IMR-90 (cell line): Measurements from ENCODE around the gene BEND3. TPM values are rescaled to one million over a fixed set of nuclear protein-coding genes. Genes with fewer than 3 reads are reported as not detected.

Experiments used
- ATAC-seq: fragments of 200-7000 bp; cut with Tn5 transposase; 2 replicates; pipeline ENCODE4 v1.9.1; 2020; ENCODE audit warnings: low read depth, mild to moderate bottlenecking, moderate library complexity
- BruUV-seq: library from RNA; stranded (reverse); fragments of 400-500 nt; replicated peaks from 2 replicates; lab custom pipeline; 2021; lab: Mats Ljungman, UMichigan
- CTCF ChIA-PET: fragments of 300-600 bp; formaldehyde crosslinking; extraction: SDS; loops from one replicate; lab custom pipeline; 2021; ENCODE audit warnings: antibody characterized with exemption; lab: Yijun Ruan, JAX
- POLR2A ChIA-PET: fragments of 300-600 bp; sonication (Branson Sonifier 250); formaldehyde crosslinking; loops from one replicate; lab custom pipeline; 2022; ENCODE audit warnings: antibody characterized with exemption; ENCODE audit not compliant: unreplicated experiment; lab: Charles Lee
- DNase-seq: peaks from one replicate; pipeline ENCODE4 v3.0.0; 2013
- H2AFZ ChIP-seq: replicated peaks from 2 replicates; pipeline ENCODE3; 2013; ENCODE audit warnings: low read length, mild to moderate bottlenecking; ENCODE audit not compliant: poor library complexity
- H2AK5ac ChIP-seq: 2 replicates; pipeline ENCODE4 v1.6.1; 2013; ENCODE audit warnings: low read depth, low read length, inconsistent platforms
- H2AK9ac ChIP-seq: replicated peaks from 2 replicates; pipeline ENCODE3; 2013; ENCODE audit warnings: mild to moderate bottlenecking, low read depth, low read length, moderate library complexity; ENCODE audit not compliant: poor library complexity
- H2BK120ac ChIP-seq: 2 replicates; pipeline ENCODE4 v1.6.1; 2013; ENCODE audit warnings: low read depth, low read length, inconsistent platforms
- H2BK15ac ChIP-seq: 3 replicates; pipeline ENCODE4 v1.6.1; 2013; ENCODE audit warnings: low read depth, low read length, inconsistent platforms
- H2BK20ac ChIP-seq: 2 replicates; pipeline ENCODE4 v1.6.1; 2013; ENCODE audit warnings: low read depth, mild to moderate bottlenecking, inconsistent platforms, low read length, moderate library complexity
- H2BK5ac ChIP-seq: 2 replicates; pipeline ENCODE4 v1.6.1; 2013; ENCODE audit warnings: mild to moderate bottlenecking, low read depth, low read length, inconsistent platforms; ENCODE audit not compliant: poor library complexity, severe bottlenecking
- H3K14ac ChIP-seq: replicated peaks from 2 replicates; pipeline ENCODE4 v1.6.1; 2013; ENCODE audit warnings: low read depth, low read length, inconsistent platforms
- H3K18ac ChIP-seq: 2 replicates; pipeline ENCODE4 v1.6.1; 2013; ENCODE audit warnings: low read depth, low read length, control low read depth
- H3K23ac ChIP-seq: 2 replicates; pipeline ENCODE4 v1.6.1; 2013; ENCODE audit warnings: low read depth, low read length, inconsistent platforms
- H3K27ac ChIP-seq: 2 replicates; pipeline ENCODE4 v1.5.1; 2013; ENCODE audit warnings: mild to moderate bottlenecking, control low read depth, low read length; ENCODE audit not compliant: insufficient read depth
- H3K27me3 ChIP-seq: 2 replicates; pipeline ENCODE4 v1.6.1; 2013; ENCODE audit warnings: low read length; ENCODE audit not compliant: control insufficient read depth, insufficient read depth
- H3K36me3 ChIP-seq: 2 replicates; pipeline ENCODE4 v1.6.1; 2013; ENCODE audit warnings: low read length, mixed read lengths; ENCODE audit not compliant: control insufficient read depth, insufficient read depth
- H3K4ac ChIP-seq: 2 replicates; pipeline ENCODE4 v1.6.1; 2013; ENCODE audit warnings: low read depth, low read length, inconsistent platforms
- H3K4me1 ChIP-seq: 2 replicates; pipeline ENCODE4 v1.6.1; 2013; ENCODE audit warnings: low read length, mixed read lengths; ENCODE audit not compliant: control insufficient read depth, insufficient read depth
- H3K4me2 ChIP-seq: 2 replicates; pipeline ENCODE4 v1.6.1; 2013; ENCODE audit warnings: low read depth, mild to moderate bottlenecking, control low read depth, low read length, moderate library complexity
- H3K4me3 ChIP-seq: 2 replicates; pipeline ENCODE4 v1.5.1; 2013; ENCODE audit warnings: low read depth, mild to moderate bottlenecking, control low read depth, low read length, moderate library complexity; ENCODE audit not compliant: insufficient read depth
- H3K56ac ChIP-seq: 2 replicates; pipeline ENCODE4 v1.6.1; 2013; ENCODE audit warnings: low read length, inconsistent platforms; ENCODE audit not compliant: insufficient read depth; ENCODE audit errors: extremely low read depth
- H3K79me1 ChIP-seq, 2 experiments: 2 replicates each; pipeline ENCODE4 v1.6.1; 2013; ENCODE audit warnings: low read length in 2 of 2, inconsistent platforms in 1 of 2, low read depth in 1 of 2
- H3K9ac ChIP-seq: 2 replicates; pipeline ENCODE4 v1.6.1; 2013; ENCODE audit warnings: low read depth, low read length, control low read depth
- H3K9me1 ChIP-seq: 2 replicates; pipeline ENCODE4 v1.6.1; 2013; ENCODE audit warnings: low read length, inconsistent platforms; ENCODE audit not compliant: insufficient read depth
- H3K9me3 ChIP-seq: 2 replicates; pipeline ENCODE4 v1.6.1; 2013; ENCODE audit warnings: low read length; ENCODE audit not compliant: control insufficient read depth, insufficient read depth
- H4K20me1 ChIP-seq: 2 replicates; pipeline ENCODE4 v1.6.1; 2013; ENCODE audit warnings: low read length, inconsistent platforms; ENCODE audit not compliant: insufficient read depth
- H4K5ac ChIP-seq: 2 replicates; pipeline ENCODE4 v1.6.1; 2013; ENCODE audit warnings: mild to moderate bottlenecking, low read depth, low read length, control low read depth
- H4K8ac ChIP-seq, 2 experiments: 2 replicates each; pipeline ENCODE4 v1.6.1; 2013; ENCODE audit warnings: low read depth in 2 of 2, low read length in 2 of 2, control low read depth in 1 of 2, inconsistent platforms in 1 of 2
- H4K91ac ChIP-seq: 2 replicates; pipeline ENCODE4 v1.6.1; 2013; ENCODE audit warnings: low read depth, low read length, inconsistent platforms; ENCODE audit not compliant: insufficient read depth
- BHLHE40 ChIP-seq: fragments of 150-350 bp; IDR thresholded peaks from 2 replicates; pipeline ENCODE4 v1.6.1; 2016; ENCODE audit warnings: mild to moderate bottlenecking, low read depth, low read length
- CEBPB ChIP-seq: IDR thresholded peaks from 2 replicates; pipeline ENCODE4 v1.6.1; 2012; ENCODE audit warnings: low read depth, low read length, improper control_type of control experiment
- CTCF ChIP-seq: conservative IDR thresholded peaks from 2 replicates; pipeline ENCODE4 v1.5.1; 2012; ENCODE audit warnings: mild to moderate bottlenecking, low read depth, low read length, improper control_type of control experiment
- ELK1 ChIP-seq: fragments of 150-350 bp; IDR thresholded peaks from 2 replicates; pipeline ENCODE4 v1.6.1; 2016; ENCODE audit warnings: low read depth, mild to moderate bottlenecking, low read length, moderate library complexity, borderline replicate concordance
- FOS ChIP-seq: fragments of 150-350 bp; IDR thresholded peaks from 2 replicates; pipeline ENCODE4 v1.6.1; 2016; ENCODE audit warnings: low read depth, low read length
- MAFK ChIP-seq: IDR thresholded peaks from 2 replicates; pipeline ENCODE4 v1.6.1; 2012; ENCODE audit warnings: low read depth, low read length, improper control_type of control experiment
- MAZ ChIP-seq: IDR thresholded peaks from 2 replicates; pipeline ENCODE4 v1.6.1; 2012; ENCODE audit warnings: low read depth, mild to moderate bottlenecking, low read length, improper control_type of control experiment, moderate library complexity, borderline replicate concordance
- MXI1 ChIP-seq: IDR thresholded peaks from 2 replicates; pipeline ENCODE4 v1.6.1; 2012; ENCODE audit warnings: low read depth, mild to moderate bottlenecking, low read length, moderate library complexity, borderline replicate concordance
- NFE2L2 ChIP-seq: fragments of 150-350 bp; IDR thresholded peaks from 2 replicates; pipeline ENCODE4 v1.6.1; 2016; ENCODE audit warnings: low read depth, mild to moderate bottlenecking, low read length
- POLR2A ChIP-seq: IDR thresholded peaks from 2 replicates; pipeline ENCODE4 v1.6.1; 2012; ENCODE audit warnings: mild to moderate bottlenecking, low read depth, low read length
- RAD21 ChIP-seq: IDR thresholded peaks from 2 replicates; pipeline ENCODE4 v1.6.1; 2012; ENCODE audit warnings: low read length, improper control_type of control experiment
- RCOR1 ChIP-seq: IDR thresholded peaks from 2 replicates; pipeline ENCODE4 v1.6.1; 2012; ENCODE audit warnings: mild to moderate bottlenecking, low read length, improper control_type of control experiment; ENCODE audit not compliant: insufficient replicate concordance
- RFX5 ChIP-seq: IDR thresholded peaks from 2 replicates; pipeline ENCODE4 v1.8.0; 2012; ENCODE audit warnings: low read depth, mild to moderate bottlenecking, low read length, moderate library complexity
- SMC3 ChIP-seq: fragments of 150-350 bp; IDR thresholded peaks from 2 replicates; pipeline ENCODE4 v1.6.1; 2016; ENCODE audit warnings: low read depth, mild to moderate bottlenecking, antibody characterized with exemption, low read length, moderate library complexity
- whole genome bisulfite sequencing, 2 experiments: methylation state at CpG; one replicate each; pipeline versions ENCODE4 v1.1.5 to v1.1.7; 2013; ENCODE audit warnings: missing lambda C conversion rate in 2 of 2; ENCODE audit not compliant: insufficient read length in 1 of 2; ENCODE audit errors: extremely low coverage in 2 of 2; 5-methylcytosine and 5-hydroxymethylcytosine counted together
- dilution Hi-C: fragments of 300-500 bp; cut with HindIII; formaldehyde crosslinking; loops from one replicate; pipeline ENCODE4 v1.14.3; 2018; ENCODE audit warnings: low sequenced_read_pairs; ENCODE audit not compliant: unreplicated experiment
- in situ Hi-C: fragments of 300-500 bp; cut with MboI; formaldehyde crosslinking; loops from 3 replicates; pipeline ENCODE4 v1.14.3; 2019; ENCODE audit warnings: low sequenced_read_pairs, inconsistent platforms, mixed read lengths
- intact Hi-C: fragments of 100-400 bp; cut with micrococcal nuclease; formaldehyde crosslinking; loops from 2 replicates; pipeline ENCODE4 v1.10.0; 2022
- polyA plus RNA-seq, 3 experiments: library from polyadenylated mRNA; depleted of rRNA; stranded (reverse); fragments of >200 nt; gene quantifications; 2 replicates each; pipeline ENCODE4 v1.2.3, GENCODE V29; 2012; ENCODE audit warnings: low replicate concordance in 1 of 3
- total RNA-seq: library from RNA; depleted of rRNA; stranded (reverse); fragments of >200 nt; gene quantifications from 2 replicates; pipeline ENCODE4 v1.2.3, GENCODE V29; 2012

Gene BEND3
- total and polyA plus RNA-seq, 2 of the 4 experiments (the other 2 are of a cell fraction), result 1.2 to 1.8 TPM

GRCh38 chr6:107068691-107069630 lies 46.4 kb downstream of the BEND3 start:
- in situ Hi-C loops (no loop called here), intact Hi-C loops (no loop called here), dilution Hi-C loops (no loop called here)
- peak overlapping the region; percentile 47 for H2AK9ac ChIP-seq
- ATAC-seq, result no peak
- peaks cover 8% of the 10 kb centered on the region; the same call in 1 of the 2 replicates for H3K4me1 ChIP-seq
- ChIA-PET CTCF (interaction anchor here (1.5 kb wide), 1 partner anchor 9 kb away, joined by 3 read pairs; no protein-coding TSS in a partner anchor), POLR2A (no interaction called here)
- H3K56ac ChIP-seq, result no peak overlapping the region
- no peak overlapping the region for H2BK5ac ChIP-seq
- no peak overlapping the region for H3K27ac ChIP-seq
- H3K4ac ChIP-seq, result no peak overlapping the region
- no peak overlapping the region for H3K4me2 ChIP-seq
- no peaks in the 10 kb centered on the region for H4K20me1 ChIP-seq
- H2BK15ac ChIP-seq, result no peak overlapping the region
- no peak overlapping the region for H3K23ac ChIP-seq
- no peak for DNase-seq
- no peak overlapping the region for H2BK120ac ChIP-seq
- no peaks in the 10 kb centered on the region for H3K9me3 ChIP-seq
- H2AFZ ChIP-seq, result peak overlapping the region; percentile 16
- H4K91ac ChIP-seq, result no peak overlapping the region
- H3K27me3 ChIP-seq, result no peaks in the 10 kb centered on the region
- H3K79me1 ChIP-seq, result no peaks in the 10 kb centered on the region
- H3K4me3 ChIP-seq, result no peak overlapping the region
- BruUV-seq, result no TSS peak
- peaks cover 6% of the 10 kb centered on the region for H3K36me3 ChIP-seq
- H4K8ac ChIP-seq, result no peak overlapping the region
- H3K9ac ChIP-seq, result no peak overlapping the region
- no peaks in the 10 kb centered on the region for H3K9me1 ChIP-seq
- H3K14ac ChIP-seq, result no peak overlapping the region
- no peak overlapping the region for H2AK5ac ChIP-seq
- WGBS, 2 experiments, result 95% methylated on average over 43 of the region's 69 CpGs; no CpG with 5 or more reads in 1 of the 2 experiments
- H3K18ac ChIP-seq, result no peak overlapping the region
- H4K5ac ChIP-seq, result no peak overlapping the region
- no peak overlapping the region for H2BK20ac ChIP-seq
- TF ChIP-seq CTCF (no peak), POLR2A (no peak), FOS (no peak), MAZ (no peak), RAD21 (no peak), RFX5 (no peak), MXI1 (no peak), ELK1 (no peak), RCOR1 (no peak), CEBPB (no peak), BHLHE40 (no peak), SMC3 (no peak), NFE2L2 (no peak), MAFK (no peak)
